Upper lobe of right lung (tissue), 1 donor: Measurements from ENCODE around the gene CLBA1. TPM values are rescaled to one million over a fixed set of nuclear protein-coding genes. Genes with fewer than 3 reads are reported as not detected.
A peak's percentile ranks its signal among the peaks of the same experiment; 100 is the strongest.

Source experiments
- ATAC-seq: fragments of 200-7000 bp; cut with Tn5 transposase; one replicate; pipeline ENCODE4 v1.9.1; 2020; ENCODE audit warnings: mild to moderate bottlenecking, moderate library complexity
- DNase-seq: peaks from one replicate; pipeline ENCODE4 v3.0.0-alpha.2; 2020
- H3K27ac ChIP-seq: fragments of 200-600 bp; one replicate; pipeline ENCODE4 v1.8.0; 2022
- H3K27me3 ChIP-seq: fragments of 200-600 bp; one replicate; pipeline ENCODE4 v1.8.0; 2022; ENCODE audit warnings: mild to moderate bottlenecking
- H3K36me3 ChIP-seq: fragments of 200-600 bp; one replicate; pipeline ENCODE4 v1.8.0; 2022
- H3K4me1 ChIP-seq: fragments of 200-600 bp; one replicate; pipeline ENCODE4 v1.8.0; 2022
- H3K4me3 ChIP-seq: fragments of 200-600 bp; one replicate; pipeline ENCODE4 v1.8.0; 2022; ENCODE audit warnings: mild to moderate bottlenecking
- H3K9me3 ChIP-seq: fragments of 200-600 bp; one replicate; pipeline ENCODE4 v1.8.0; 2022
- CTCF ChIP-seq: fragments of 200-600 bp; IDR thresholded peaks from one replicate; pipeline ENCODE4 v1.8.0; 2022; ENCODE audit warnings: antibody characterized with exemption
- intact Hi-C: fragments of 100-400 bp; cut with DNase I; formaldehyde crosslinking; loops from one replicate; pipeline ENCODE4 v1.11.0; 2022
- total RNA-seq: library from RNA; stranded (reverse); fragmentation: NEBNext Ultra II Directional; extraction: Animal tissue kit (Norgen Biotek cat#: 25700); gene quantifications from one replicate; pipeline ENCODE4 v1.2.1, GENCODE V29; 2021
- donor health status: DM: no; HTN: yes; CAD: no; lungs with severe emphysema.

CLBA1 gene
- total RNA-seq, 1 donor from 2014 or later: 6.9 TPM

- peaks cover 4% of the 10 kb centered on the region for H3K27me3 ChIP-seq
- intact Hi-C loops: no loop called here
- ATAC-seq (no peak), DNase-seq (no peak)
- no peaks in the 10 kb centered on the region for H3K9me3 ChIP-seq
- H3K36me3 ChIP-seq: no peaks in the 10 kb centered on the region
- TF ChIP-seq CTCF: no peak
- H3K27ac ChIP-seq: no peak overlapping the region
- H3K4me3 ChIP-seq: peak overlapping the region; percentile 23
- peaks cover 38% of the 10 kb centered on the region for H3K4me1 ChIP-seq
Measured at GRCh38 chr14:104978746-104979691, 6.6 kb upstream of the CLBA1 start.

DNA sequence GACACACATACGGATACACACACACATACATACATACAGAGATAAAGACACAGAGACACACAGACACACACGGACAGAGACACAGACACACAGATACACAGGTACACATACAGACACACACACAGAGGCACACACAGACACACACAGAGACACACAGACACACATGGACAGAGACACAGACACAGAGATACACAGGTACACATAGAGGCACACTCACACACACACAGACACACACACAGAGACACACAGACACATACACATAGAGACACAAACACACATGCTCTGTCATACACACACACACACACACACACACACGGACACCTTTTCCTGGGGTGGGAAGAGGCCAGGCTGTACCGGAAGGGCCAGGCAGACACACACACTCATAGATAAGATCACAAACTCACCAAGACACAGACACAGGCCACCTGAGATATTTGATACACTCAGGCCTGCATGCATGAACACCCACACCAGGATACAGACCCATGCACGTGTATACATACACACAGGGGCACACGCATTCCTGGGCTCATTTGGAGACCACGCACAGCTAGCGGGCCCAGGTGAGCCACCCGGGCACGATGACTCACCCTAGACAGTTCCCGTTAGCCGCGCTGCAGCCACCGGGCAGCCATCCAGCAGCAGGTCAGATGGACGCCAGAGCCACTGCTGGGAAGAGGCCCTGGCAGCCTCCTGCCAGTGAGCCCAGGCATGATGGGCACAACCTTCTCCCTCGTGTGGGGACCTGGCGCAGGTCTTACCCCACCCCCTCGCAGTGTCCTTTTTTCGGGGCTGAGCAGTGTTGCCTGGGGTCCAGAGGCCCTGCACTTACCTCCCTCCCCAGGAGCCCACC, 5.6 kb upstream of the CLBA1 start:
- ATAC-seq (peak; percentile 32), DNase-seq (peak; percentile 87)
- Histone ChIP-seq H3K9me3 (no peaks in the 10 kb centered on the region), H3K27me3 (peaks cover 4% of the 10 kb centered on the region), H3K4me1 (peaks cover 29% of the 10 kb centered on the region), H3K4me3 (no peak overlapping the region), H3K36me3 (no peaks in the 10 kb centered on the region), H3K27ac (no peak overlapping the region)
- intact Hi-C loops: no loop called here
- no peak for TF ChIP-seq CTCF

GRCh38 chr14:104980611-104981531, 4.7 kb upstream of the CLBA1 start:
- Histone ChIP-seq H3K27me3 (peaks cover 4% of the 10 kb centered on the region), H3K9me3 (no peaks in the 10 kb centered on the region), H3K36me3 (no peaks in the 10 kb centered on the region), H3K27ac (no peak overlapping the region), H3K4me3 (no peak overlapping the region), H3K4me1 (peaks cover 20% of the 10 kb centered on the region)
- ATAC-seq (no peak), DNase-seq (no peak)
- TF ChIP-seq CTCF: no peak
- intact Hi-C loops: no loop called here

GRCh38 chr14:104981699-104982541, 3.7 kb upstream of the CLBA1 start:
- peaks cover 17% of the 10 kb centered on the region for H3K4me1 ChIP-seq
- no peak overlapping the region for H3K4me3 ChIP-seq
- DNase-seq: no peak
- intact Hi-C loops: no loop called here
- no peak overlapping the region for H3K27ac ChIP-seq
- H3K27me3 ChIP-seq: peaks cover 4% of the 10 kb centered on the region
- no peaks in the 10 kb centered on the region for H3K9me3 ChIP-seq
- H3K36me3 ChIP-seq: no peaks in the 10 kb centered on the region
- ATAC-seq: no peak
- no peak for TF ChIP-seq CTCF
